SHP77 (cell line): ENCODE measurements around the gene TBC1D22A.

Source experiments
- DNase-seq, 2 experiments: peaks; one replicate each; lab custom pipeline; 2025; lab: John Stamatoyannopoulos, UW

Gene TBC1D22A

GRCh38 chr22:46762238-46763050 lies at the start of gene TBC1D22A:
TBC1D22A (plus strand) TSS chr22:46762650; CDS start chr22:46762787, 137 bp downstream.
- peak; percentile 94 to 95 for DNase-seq

DNA sequence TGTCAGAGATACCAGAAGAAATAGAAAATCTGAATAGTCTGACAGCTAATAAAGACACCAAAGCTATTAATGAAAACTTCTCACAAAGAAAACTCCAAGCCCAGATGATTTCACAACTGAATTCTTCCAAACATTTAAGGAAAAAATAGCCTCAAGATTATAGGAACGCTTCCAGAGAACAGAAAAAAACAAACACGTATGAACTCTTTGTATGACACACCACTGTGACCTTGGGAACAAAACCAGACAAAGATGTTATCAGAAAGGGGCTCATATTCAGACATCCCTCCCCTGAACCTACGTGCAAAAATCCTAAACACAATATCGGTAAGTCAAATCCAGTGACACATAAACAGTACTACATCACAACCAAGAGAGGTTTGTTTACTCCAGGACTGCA lies 47.9 kb upstream of the TBC1D22A start:
- no peak for DNase-seq

DNA sequence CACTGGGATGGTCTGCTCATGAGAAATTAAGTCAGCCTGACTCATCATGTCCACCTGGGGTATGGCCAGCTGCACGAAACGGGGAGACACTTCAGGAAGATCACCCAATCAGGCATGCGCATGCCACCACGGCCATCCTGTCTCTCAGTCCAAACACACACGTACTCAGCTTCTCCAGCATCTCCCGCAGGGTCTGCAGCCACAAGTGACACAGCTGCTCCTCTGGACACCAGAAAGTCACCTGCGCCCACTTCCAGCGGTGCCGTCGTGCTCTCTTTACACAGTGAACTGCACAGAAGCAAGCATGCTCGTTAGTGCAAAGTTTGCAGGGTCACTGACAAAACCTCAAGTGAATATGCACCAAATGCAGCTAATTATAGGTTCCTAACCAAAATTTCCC lies 42.5 kb upstream of the TBC1D22A start:
- no peak for DNase-seq

DNA sequence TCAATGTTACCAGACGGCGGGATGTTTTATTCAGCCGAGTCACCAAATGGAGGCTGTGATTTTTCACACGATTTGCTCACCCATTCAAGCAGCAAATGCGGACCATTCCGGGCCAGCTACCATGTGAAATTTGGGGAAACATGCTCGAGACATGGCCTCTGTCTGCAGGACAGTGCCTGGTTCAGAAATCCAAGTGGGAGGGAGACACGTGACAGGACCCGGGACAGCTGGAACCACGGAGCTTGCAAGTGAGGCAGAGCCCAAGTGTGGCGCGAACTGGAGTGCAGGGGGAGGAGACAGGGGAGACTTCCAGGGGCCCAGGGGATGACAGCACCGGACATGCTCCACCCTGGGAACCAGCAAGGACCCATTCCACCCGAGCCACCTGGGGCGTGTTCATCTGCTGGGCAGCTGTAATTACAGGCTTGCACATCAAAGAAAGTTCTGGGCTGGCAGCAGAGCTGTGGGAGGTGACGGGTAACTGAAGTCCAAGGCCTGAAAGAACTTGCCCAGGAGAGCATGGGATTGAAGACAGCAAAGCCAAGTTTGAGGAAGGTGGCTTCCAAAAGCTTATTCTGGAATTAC lies 40.9 kb upstream of the TBC1D22A start:
- DNase-seq: no peak

- DNase-seq: no peak
Measured at GRCh38 chr22:46723882-46724281, 38.6 kb upstream of the TBC1D22A start.

GRCh38 chr22:46725096-46725495 lies 37.4 kb upstream of the TBC1D22A start:
- no peak for DNase-seq

- peak; percentile 65 to 66 for DNase-seq
Measured at GRCh38 chr22:46726066-46726985, 36.1 kb upstream of the TBC1D22A start.

GRCh38 chr22:46726986-46727317 lies 35.5 kb upstream of the TBC1D22A start:
- DNase-seq: no peak

DNA sequence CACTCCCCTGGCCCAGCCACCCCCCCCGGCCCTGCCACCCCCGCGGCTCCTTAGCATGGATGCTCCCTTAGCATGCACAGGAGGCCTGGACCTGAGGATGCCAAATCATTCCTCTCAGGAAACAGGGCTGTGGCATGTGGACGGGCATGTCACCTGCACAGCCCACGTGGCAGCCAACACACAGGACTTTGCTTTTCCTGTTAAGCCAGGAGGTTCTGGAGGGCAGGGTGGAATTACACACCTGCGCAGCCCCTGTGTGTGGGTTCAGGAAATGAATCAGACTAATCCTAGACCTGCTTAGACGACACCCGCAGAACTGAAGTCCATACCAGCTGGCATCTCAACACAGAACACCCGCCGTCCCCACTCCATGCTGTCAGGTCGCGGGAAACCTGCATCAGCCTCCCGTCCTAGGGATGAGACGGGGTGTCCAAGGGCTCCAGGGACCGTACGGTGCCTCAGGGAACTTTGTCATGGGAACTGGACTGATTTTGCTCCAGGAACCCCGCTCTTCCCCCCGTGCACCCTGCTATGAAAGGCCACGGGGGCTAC lies 34.6 kb upstream of the TBC1D22A start:
- DNase-seq: no peak

GRCh38 chr22:46728470-46728869 lies 34.0 kb upstream of the TBC1D22A start:
- no peak for DNase-seq

DNA sequence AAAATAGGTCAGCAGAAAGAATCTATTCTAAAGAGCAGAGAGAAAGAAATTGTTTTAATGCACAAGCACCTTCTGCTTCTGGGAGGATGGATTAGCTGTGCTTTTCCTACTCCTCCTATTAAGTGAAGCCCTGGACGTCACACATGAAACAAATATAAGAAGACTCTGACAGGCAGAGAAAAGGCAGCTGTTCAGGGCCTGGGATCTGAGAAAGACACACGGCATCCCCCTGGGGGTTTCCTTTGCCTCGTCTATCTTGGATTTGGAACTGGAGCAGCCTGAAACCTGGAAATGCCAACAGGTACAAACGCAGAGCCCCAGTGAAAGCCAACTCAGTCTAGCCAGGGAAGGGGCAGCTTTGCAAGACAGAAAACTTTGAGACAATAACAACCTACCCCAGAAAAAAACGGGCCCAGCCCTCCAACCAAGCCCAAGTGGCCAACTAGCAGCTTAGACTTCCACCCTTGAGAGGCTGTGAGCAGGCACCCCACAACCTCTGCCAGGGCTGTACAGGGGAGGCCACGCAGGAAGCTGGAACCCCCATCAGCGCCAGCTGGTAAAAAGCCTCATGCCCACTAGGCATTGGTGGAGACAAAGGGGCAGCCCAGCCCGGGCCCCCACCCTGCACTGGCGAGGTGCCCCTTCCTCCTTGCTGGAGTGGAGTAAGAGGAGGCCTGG lies 31.7 kb upstream of the TBC1D22A start:
- DNase-seq: no peak

- peak; percentile 39 to 57 for DNase-seq
Measured at GRCh38 chr22:46731246-46732040, 31.0 kb upstream of the TBC1D22A start.

DNA sequence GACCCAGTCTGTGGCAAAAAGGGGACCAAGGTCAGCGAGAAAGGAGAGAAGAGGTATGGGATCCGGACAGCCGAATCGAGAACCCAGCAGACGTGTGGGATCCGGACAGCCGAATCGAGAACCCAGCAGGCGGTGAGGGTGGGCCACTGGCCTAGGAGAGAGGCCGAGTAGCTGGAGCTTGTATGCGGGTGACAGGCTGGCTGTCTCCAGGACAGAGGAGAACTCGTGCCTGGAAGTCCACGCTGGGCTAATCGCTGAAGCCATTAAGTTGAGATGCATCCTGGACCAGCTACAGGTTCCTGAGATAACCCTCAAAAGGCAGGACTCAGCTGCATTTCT lies 30.4 kb upstream of the TBC1D22A start:
- no peak for DNase-seq

DNA sequence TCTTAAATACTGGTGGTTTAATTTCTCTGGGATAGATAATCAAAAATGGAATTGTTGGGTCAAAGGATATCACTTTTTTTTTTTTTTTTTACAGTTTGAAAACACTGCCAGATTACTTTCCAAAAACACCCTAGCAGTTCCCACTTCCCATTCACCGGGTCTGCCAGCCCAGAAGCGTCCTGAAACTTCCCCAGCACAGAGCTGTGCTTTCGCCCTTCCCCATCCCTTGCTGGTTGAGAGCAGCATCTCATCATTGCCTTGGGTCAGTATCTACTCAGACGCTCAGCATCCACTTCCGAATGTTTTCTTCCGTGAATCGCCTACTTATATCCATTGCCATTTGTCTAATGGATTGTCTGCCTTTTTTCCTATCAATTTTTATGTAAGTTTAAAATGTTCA lies 29.9 kb upstream of the TBC1D22A start:
- DNase-seq: no peak

GRCh38 chr22:46734213-46734722 lies 28.2 kb upstream of the TBC1D22A start:
- peak; percentile 30 to 64 for DNase-seq

GRCh38 chr22:46734830-46735453 lies 27.5 kb upstream of the TBC1D22A start:
- DNase-seq: no peak

DNA sequence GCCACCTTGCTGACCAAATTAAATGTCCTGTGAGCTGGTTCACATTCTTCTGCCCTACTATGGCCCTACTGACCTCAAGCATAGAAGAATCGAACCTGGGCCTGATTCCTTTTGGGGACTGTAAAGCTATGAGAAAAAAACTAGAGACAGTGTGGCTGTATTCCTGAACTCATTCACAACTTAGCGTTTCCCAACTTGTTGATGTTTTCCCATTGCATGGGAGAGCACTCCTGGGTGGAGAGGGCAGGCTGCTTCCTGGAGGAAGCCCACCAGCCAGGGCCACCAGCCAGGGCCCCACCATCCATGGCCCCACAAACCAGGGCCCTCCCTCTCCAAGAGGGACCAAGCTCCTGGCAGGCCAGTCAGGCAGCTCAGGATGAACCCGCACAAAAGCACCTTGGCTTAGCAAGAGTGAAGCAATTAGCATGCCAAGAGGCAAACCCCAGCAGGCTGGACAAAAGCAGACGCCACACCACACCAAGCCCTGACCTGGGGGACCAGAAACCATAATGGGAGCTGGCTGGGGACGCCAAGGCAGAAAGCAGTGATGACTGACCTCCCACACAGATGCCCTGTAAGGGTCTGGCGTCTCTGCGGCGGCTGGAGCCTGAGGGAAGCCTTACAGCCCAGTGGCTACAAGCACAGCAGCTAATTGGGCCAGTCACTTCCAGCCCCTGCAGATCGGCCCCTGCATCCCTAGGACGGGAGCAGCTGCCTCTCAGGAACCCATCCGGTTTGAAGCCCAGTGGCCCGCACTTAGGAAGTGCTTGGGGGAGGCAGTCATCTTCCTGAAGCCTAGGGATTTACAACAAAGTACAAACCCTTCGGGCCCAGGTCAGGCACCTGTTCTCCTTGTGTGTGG lies 26.5 kb upstream of the TBC1D22A start:
- DNase-seq: peak; percentile 9 to 50

DNA sequence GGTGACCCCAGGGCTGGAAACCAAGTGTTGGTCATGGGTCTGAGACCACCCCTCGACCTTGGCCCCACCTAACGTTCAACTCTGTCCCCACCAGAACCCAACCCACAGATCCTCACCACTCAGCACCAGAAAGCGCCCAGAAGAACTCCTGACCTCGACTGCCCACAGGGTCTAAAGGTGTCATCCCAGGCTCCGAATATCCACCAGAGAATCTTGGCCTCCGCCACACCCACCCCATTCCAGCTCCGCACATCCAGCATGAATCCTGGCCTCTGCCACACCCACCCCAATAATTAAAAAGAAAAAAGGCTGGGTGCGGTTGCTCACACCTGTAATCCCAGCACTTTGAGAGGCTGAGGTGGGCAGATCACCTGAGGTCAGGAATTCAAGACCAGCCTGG lies 25.7 kb upstream of the TBC1D22A start:
- no peak for DNase-seq
